Mesenchymal stem cell (in vitro differentiated cells and primary cell): ENCODE measurements around the gene TMEM63C.

Experiments used
- DNase-seq: peaks from one replicate; pipeline ENCODE4 v3.0.0-alpha.2; 2013
- H2AFZ ChIP-seq: one replicate; pipeline ENCODE4 v1.6.1; 2013; ENCODE audit warnings: low read depth, mild to moderate bottlenecking, control low read depth, inconsistent platforms, low read length, moderate library complexity
- H2AK5ac ChIP-seq: 2 replicates; pipeline ENCODE4 v1.6.1; 2013; ENCODE audit warnings: low read length, moderate library complexity, mild to moderate bottlenecking, inconsistent platforms; ENCODE audit not compliant: severe bottlenecking
- H2BK120ac ChIP-seq: one replicate; pipeline ENCODE4 v1.6.1; 2013; ENCODE audit warnings: low read depth, mild to moderate bottlenecking, inconsistent platforms, low read length, moderate library complexity
- H2BK12ac ChIP-seq, 2 experiments: one replicate each; pipeline ENCODE4 v1.6.1; 2013; ENCODE audit warnings: inconsistent platforms in 2 of 2, low read length in 2 of 2, mild to moderate bottlenecking in 2 of 2, moderate library complexity in 2 of 2, control low read depth in 1 of 2
- H2BK15ac ChIP-seq: one replicate; pipeline ENCODE4 v1.6.1; 2013; ENCODE audit warnings: mild to moderate bottlenecking, low read depth, inconsistent platforms; ENCODE audit not compliant: poor library complexity, severe bottlenecking
- H2BK5ac ChIP-seq: 2 replicates; pipeline ENCODE4 v1.6.1; 2013; ENCODE audit warnings: low read depth, mild to moderate bottlenecking, low read length, control low read depth, inconsistent platforms; ENCODE audit not compliant: poor library complexity, severe bottlenecking
- H3K14ac ChIP-seq, 2 experiments: one replicate each; pipeline ENCODE4 v1.6.1; 2013; ENCODE audit warnings: inconsistent platforms in 2 of 2, low read length in 2 of 2, control low read depth in 1 of 2, mild to moderate bottlenecking in 1 of 2, moderate library complexity in 1 of 2
- H3K18ac ChIP-seq, 2 experiments: one replicate each; pipeline ENCODE4 v1.6.1; 2013; ENCODE audit warnings: inconsistent platforms in 2 of 2, low read length in 2 of 2, control low read depth in 1 of 2, low read depth in 1 of 2, mild to moderate bottlenecking in 1 of 2
- H3K23ac ChIP-seq, 2 experiments: one replicate each; pipeline ENCODE4 v1.6.1; 2013; ENCODE audit warnings: inconsistent platforms in 2 of 2, low read length in 2 of 2, mild to moderate bottlenecking in 2 of 2, moderate library complexity in 2 of 2, control low read depth in 1 of 2
- H3K27ac ChIP-seq: 2 replicates; pipeline ENCODE4 v1.5.1; 2013; ENCODE audit warnings: mild to moderate bottlenecking, moderate library complexity, low read length, control low read depth, inconsistent platforms; ENCODE audit not compliant: poor library complexity, severe bottlenecking
- H3K27me3 ChIP-seq, 2 experiments: 2 replicates each; pipeline versions ENCODE4 v1.6.1 to v1.7.0; 2013; ENCODE audit warnings: low read length in 2 of 2, mild to moderate bottlenecking in 2 of 2, moderate library complexity in 2 of 2, control low read depth in 1 of 2, inconsistent platforms in 1 of 2; ENCODE audit not compliant: control insufficient read depth in 1 of 2, insufficient read depth in 1 of 2
- H3K36me3 ChIP-seq, 2 experiments: 2 replicates each; pipeline versions ENCODE4 v1.6.1 to v1.7.0; 2013; ENCODE audit warnings: low read length in 2 of 2, control low read depth in 1 of 2, inconsistent platforms in 1 of 2, low read depth in 1 of 2, mild to moderate bottlenecking in 1 of 2; ENCODE audit not compliant: insufficient read depth in 2 of 2, control insufficient read depth in 1 of 2
- H3K4ac ChIP-seq, 2 experiments: one replicate each; pipeline ENCODE4 v1.6.1; 2013; ENCODE audit warnings: inconsistent platforms in 2 of 2, low read length in 2 of 2, mild to moderate bottlenecking in 2 of 2, moderate library complexity in 2 of 2, control low read depth in 1 of 2, low read depth in 1 of 2
- H3K4me1 ChIP-seq: 2 replicates; pipeline ENCODE4 v1.6.1; 2013; ENCODE audit warnings: low read depth, low read length, control low read depth; ENCODE audit not compliant: control insufficient read depth, insufficient read depth
- H3K4me2 ChIP-seq: 2 replicates; pipeline ENCODE4 v1.6.1; 2013; ENCODE audit warnings: low read length, mild to moderate bottlenecking, inconsistent platforms; ENCODE audit not compliant: poor library complexity, severe bottlenecking
- H3K4me3 ChIP-seq, 2 experiments: 2 replicates each; pipeline versions ENCODE4 v1.5.1 to v1.7.0; 2013; ENCODE audit warnings: low read length in 2 of 2, mild to moderate bottlenecking in 2 of 2, control low read depth in 1 of 2, low read depth in 1 of 2; ENCODE audit not compliant: insufficient read depth in 1 of 2
- H3K79me1 ChIP-seq: replicated peaks from 2 replicates; pipeline ENCODE4 v1.6.1; 2013; ENCODE audit warnings: mild to moderate bottlenecking, control low read depth, low read length, inconsistent platforms; ENCODE audit not compliant: poor library complexity, severe bottlenecking
- H3K9ac ChIP-seq: 2 replicates; pipeline ENCODE4 v1.7.0; 2013; ENCODE audit warnings: mild to moderate bottlenecking, low read length, moderate library complexity
- H3K9me3 ChIP-seq: 2 replicates; pipeline ENCODE4 v1.7.0; 2013; ENCODE audit warnings: mild to moderate bottlenecking, low read length; ENCODE audit not compliant: control insufficient read depth
- H4K8ac ChIP-seq: one replicate; pipeline ENCODE4 v1.6.1; 2013; ENCODE audit warnings: inconsistent platforms, mild to moderate bottlenecking, low read length, moderate library complexity
- H4K91ac ChIP-seq: one replicate; pipeline ENCODE4 v1.6.1; 2013; ENCODE audit warnings: mild to moderate bottlenecking, low read length, inconsistent platforms
- WGBS: methylation state at CpG from one replicate; pipeline ENCODE4 v1.1.7; 2013; ENCODE audit warnings: mixed read lengths; 5-methylcytosine and 5-hydroxymethylcytosine counted together

Gene TMEM63C

DNA sequence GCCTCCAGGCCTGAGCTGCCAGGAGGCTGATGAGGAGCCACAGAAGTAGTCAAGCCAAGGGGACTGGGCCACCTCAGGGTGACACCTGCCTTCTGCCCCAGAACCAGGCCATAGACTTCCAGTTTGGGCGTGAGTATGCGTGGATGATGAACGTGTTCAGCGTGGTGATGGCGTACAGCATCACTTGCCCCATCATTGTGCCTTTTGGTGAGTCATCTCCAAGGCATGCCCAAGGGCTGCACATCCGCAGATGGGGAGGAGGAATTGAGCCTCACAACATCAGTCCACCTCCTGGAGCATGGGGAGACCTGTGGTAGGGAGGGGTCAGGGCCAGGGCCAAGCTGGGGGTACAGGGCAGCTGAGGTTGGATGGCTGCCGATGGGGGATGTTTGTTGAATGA is 67.1 kb downstream of the TMEM63C start:
- no peak overlapping the region for H3K4me2 ChIP-seq
- H3K27ac ChIP-seq, result no peak overlapping the region
- no peak overlapping the region for H3K14ac ChIP-seq
- H3K4me3 ChIP-seq, result no peak overlapping the region
- no peak for DNase-seq
- no peak overlapping the region for H2BK5ac ChIP-seq
- H2AFZ ChIP-seq, result no peak overlapping the region
- H4K8ac ChIP-seq, result no peak overlapping the region
- H4K91ac ChIP-seq, result no peak overlapping the region
- H3K9me3 ChIP-seq, result no peaks in the 10 kb centered on the region
- 76% methylated on average over 7 of the region's 7 CpGs for WGBS
- no peak overlapping the region for H2BK15ac ChIP-seq
- H3K79me1 ChIP-seq, result no peaks in the 10 kb centered on the region
- H3K23ac ChIP-seq, result no peak overlapping the region
- no peak overlapping the region for H2BK120ac ChIP-seq
- H3K18ac ChIP-seq, result no peak overlapping the region
- H3K27me3 ChIP-seq, result peaks cover 17 to 27% of the 10 kb centered on the region in 2 experiments
- H3K4me1 ChIP-seq, result no peaks in the 10 kb centered on the region
- no peaks in the 10 kb centered on the region for H3K36me3 ChIP-seq
- no peak overlapping the region for H3K4ac ChIP-seq
- no peak overlapping the region for H3K9ac ChIP-seq
- H2AK5ac ChIP-seq, result no peak overlapping the region
- no peak overlapping the region for H2BK12ac ChIP-seq

DNA sequence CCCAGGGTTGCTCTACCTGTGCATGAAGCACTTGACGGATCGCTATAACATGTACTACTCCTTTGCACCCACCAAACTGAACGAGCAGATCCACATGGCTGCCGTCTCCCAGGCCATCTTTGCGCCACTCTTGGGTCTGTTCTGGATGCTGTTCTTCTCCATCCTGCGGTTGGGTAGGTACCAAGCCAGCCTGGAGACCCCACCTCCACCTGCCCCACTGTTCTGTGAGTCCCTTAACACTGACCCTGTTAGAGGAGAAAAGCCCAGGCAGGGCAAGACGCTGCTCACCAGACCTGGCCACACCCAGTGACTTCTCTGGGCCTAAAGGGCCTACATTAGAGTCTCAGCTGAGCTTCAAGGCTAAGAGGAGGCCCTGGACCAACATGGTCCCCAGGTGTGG is 67.7 kb downstream of the TMEM63C start:
- Histone ChIP-seq H3K4ac (no peak overlapping the region), H2AFZ (no peak overlapping the region), H4K8ac (no peak overlapping the region), H3K23ac (no peak overlapping the region), H2BK15ac (no peak overlapping the region), H3K4me2 (no peak overlapping the region), H3K27ac (no peak overlapping the region), H3K14ac (no peak overlapping the region), H3K4me3 (no peak overlapping the region), H3K18ac (no peak overlapping the region), H3K36me3 (no peaks in the 10 kb centered on the region), H2BK5ac (no peak overlapping the region), H4K91ac (no peak overlapping the region), H3K27me3 (peaks cover 17 to 32% of the 10 kb centered on the region in 2 experiments), H3K79me1 (no peaks in the 10 kb centered on the region), H3K9me3 (no peaks in the 10 kb centered on the region), H3K4me1 (no peaks in the 10 kb centered on the region), H2BK12ac (no peak overlapping the region), H2BK120ac (no peak overlapping the region), H3K9ac (no peak overlapping the region), H2AK5ac (no peak overlapping the region)
- WGBS, result 87% methylated on average over 7 of the region's 7 CpGs
- DNase-seq, result no peak

DNA sequence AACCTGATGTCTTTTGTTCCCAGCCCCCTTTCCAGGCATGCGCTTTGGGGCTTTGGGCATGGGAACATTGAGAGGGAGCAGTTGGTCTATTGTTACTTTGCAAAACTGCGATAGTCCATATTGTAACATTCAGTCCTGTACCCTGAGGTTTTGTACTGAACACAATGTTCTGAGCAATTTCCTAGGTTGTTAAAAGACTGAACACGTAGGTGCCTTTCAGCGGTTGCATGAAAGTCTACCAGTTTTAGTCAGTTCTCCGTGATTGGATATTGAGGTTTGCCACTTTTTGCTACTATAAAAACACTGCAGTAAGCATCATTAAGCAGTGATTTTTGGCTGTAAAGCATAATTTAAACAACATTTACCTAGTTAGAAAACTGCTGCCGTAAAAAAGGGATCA is 69.3 kb downstream of the TMEM63C start:
- Histone ChIP-seq H3K4me2 (no peak overlapping the region), H3K4me3 (no peak overlapping the region), H3K36me3 (no peaks in the 10 kb centered on the region), H3K9ac (no peak overlapping the region), H2BK5ac (no peak overlapping the region), H3K27me3 (peaks cover 17 to 36% of the 10 kb centered on the region in 2 experiments), H3K4ac (no peak overlapping the region), H4K8ac (no peak overlapping the region), H3K27ac (no peak overlapping the region), H3K18ac (no peak overlapping the region), H3K4me1 (no peaks in the 10 kb centered on the region), H3K79me1 (no peaks in the 10 kb centered on the region), H2AK5ac (no peak overlapping the region), H3K14ac (no peak overlapping the region), H4K91ac (no peak overlapping the region), H2BK120ac (no peak overlapping the region), H2BK15ac (no peak overlapping the region), H3K23ac (no peak overlapping the region), H2BK12ac (no peak overlapping the region), H2AFZ (no peak overlapping the region), H3K9me3 (no peaks in the 10 kb centered on the region)
- no peak for DNase-seq
- WGBS, result 71% methylated on average over 4 of the region's 6 CpGs

DNA sequence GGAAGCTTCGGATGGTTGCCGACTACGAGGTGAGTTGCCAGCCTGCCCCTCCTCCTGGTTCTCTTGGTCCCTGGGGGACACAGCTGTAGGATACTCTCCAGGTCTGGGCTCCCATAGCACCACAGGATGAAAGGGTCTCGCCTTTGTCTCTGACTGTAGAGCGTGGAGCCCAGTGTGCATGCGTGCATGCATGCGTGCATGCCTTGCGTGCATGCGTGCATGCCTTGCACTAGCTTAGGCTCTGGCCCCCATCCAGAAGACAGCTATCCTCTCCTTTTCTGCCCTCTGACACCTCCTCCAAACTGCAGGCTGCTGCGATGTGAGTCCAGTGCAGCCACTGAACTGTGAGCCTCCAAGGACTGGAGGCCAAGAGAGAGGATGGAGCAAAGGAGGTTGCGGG is 70.3 kb downstream of the TMEM63C start:
- Histone ChIP-seq H3K27me3 (peaks cover 20 to 45% of the 10 kb centered on the region in 2 experiments), H3K36me3 (no peaks in the 10 kb centered on the region), H3K23ac (no peak overlapping the region), H2AK5ac (no peak overlapping the region), H3K4me3 (no peak overlapping the region), H3K14ac (no peak overlapping the region), H4K8ac (no peak overlapping the region), H2AFZ (no peak overlapping the region), H2BK120ac (no peak overlapping the region), H4K91ac (peak overlapping the region; percentile 41), H2BK15ac (no peak overlapping the region), H3K79me1 (no peaks in the 10 kb centered on the region), H3K9ac (no peak overlapping the region), H3K4me1 (no peaks in the 10 kb centered on the region), H3K9me3 (no peaks in the 10 kb centered on the region), H2BK5ac (no peak overlapping the region), H3K18ac (no peak overlapping the region), H3K4me2 (no peak overlapping the region), H3K27ac (no peak overlapping the region), H3K4ac (no peak overlapping the region), H2BK12ac (no peak overlapping the region)
- DNase-seq, result no peak
- WGBS, result 94% methylated on average over 11 of the region's 11 CpGs
